Neural progenitor cell (in vitro differentiated cells): ENCODE results near the gene METTL9.
"Not testable (repeated sequence)": the region's sequence is repeated elsewhere in the genome, so short reads cannot be mapped to it uniquely, and the experiment has no call there.

Experiments
- CTCF ChIP-seq: fragments of 200-600 bp; sonication (generic); IDR thresholded peaks from 2 replicates; pipeline ENCODE4 v1.5.1; 2017; ENCODE audit warnings: antibody characterized with exemption, mild to moderate bottlenecking
- EZH2 ChIP-seq: fragments of 200-600 bp; sonication (generic); IDR thresholded peaks from 2 replicates; pipeline ENCODE4 v1.6.1; 2017; ENCODE audit warnings: antibody characterized with exemption, mild to moderate bottlenecking, moderate library complexity
- EZH2phosphoT487 ChIP-seq: fragments of 200-600 bp; sonication (generic); IDR thresholded peaks from 2 replicates; pipeline ENCODE4 v1.6.1; 2017; ENCODE audit warnings: antibody characterized with exemption

- not testable (repeated sequence) for TF ChIP-seq CTCF, EZH2, EZH2phosphoT487
Measured at GRCh38 chr16:21551076-21551475, 48.3 kb upstream of the METTL9 start.
